ENCODE data around the gene CGNL1. TPM values are rescaled to one million over a fixed set of nuclear protein-coding genes. Genes with fewer than 3 reads are reported as not detected.
A peak's percentile ranks its signal among the peaks of the same experiment; 100 is the strongest.

The CGNL1 gene
- 10 to 100 TPM in 2 of 4 donors, 1 to 10 TPM in 2; 9.6 to 21.3 (median 13.1) TPM for total RNA-seq

- intact Hi-C loops (cut with DNase I), result no loop called here
- TF ChIP-seq POLR2AphosphoS5 (IDR thresholded peaks at IDR 0.05), result no peak
- TF ChIP-seq EP300 (IDR thresholded peaks at IDR 0.05), result no peak
- no peak for TF ChIP-seq POLR2A (IDR thresholded peaks at IDR 0.05; ENCODE audit: low read depth)
- peak within 1 kb of the TSS; percentile 61 to 82 (median 74) for H3K4me3 ChIP-seq
- H3K27ac ChIP-seq (replicated peaks in 1 of 4), result peak within 1 kb of the TSS; percentile 52 to 68 (median 59)
- no peaks in the 10 kb centered on the region for H3K9me3 ChIP-seq
- DNase-seq (ENCODE audit: extremely low spot score), result no peak
- H3K27me3 ChIP-seq, result no peaks in the 10 kb centered on the region
- peaks cover 9 to 22% (median 17%) of the 10 kb centered on the region in 4 donors for H3K4me1 ChIP-seq
- WGBS, result 38% methylated on average over 37 of the region's 76 CpGs
- H3K36me3 ChIP-seq, result no peaks in the 10 kb centered on the region
Measured at GRCh38 chr15:57375827-57376695, at the start of gene CGNL1. Gene CGNL1 (plus strand): TSS chr15:57376505. CDS start chr15:57438000, 61,495 bp downstream.

- intact Hi-C loops (cut with DNase I), result no loop called here
- Histone ChIP-seq H3K36me3 (no peaks in the 10 kb centered on the region), H3K4me1 (peaks cover 0 to 2% (median 0%) of the 10 kb centered on the region in 4 donors), H3K27me3 (peaks cover 0 to 10% (median 0%) of the 10 kb centered on the region in 4 donors), H3K27ac (replicated peaks in 1 of 4) (no peak overlapping the region), H3K4me3 (no peak overlapping the region), H3K9me3 (no peaks in the 10 kb centered on the region)
- TF ChIP-seq POLR2A (IDR thresholded peaks at IDR 0.05; ENCODE audit: low read depth) (no peak), CTCF (IDR thresholded peaks at IDR 0.05) (no peak), EP300 (IDR thresholded peaks at IDR 0.05) (no peak), POLR2AphosphoS5 (IDR thresholded peaks at IDR 0.05) (no peak)
- DNase-seq (ENCODE audit: extremely low spot score), result no peak
- 82% methylated on average over 11 of the region's 11 CpGs for WGBS
Measured at GRCh38 chr15:57327985-57328471, 48.3 kb upstream of the CGNL1 start.

- 88% methylated on average over 8 of the region's 8 CpGs for WGBS
- Histone ChIP-seq H3K4me1 (peaks cover 0 to 2% (median 0%) of the 10 kb centered on the region in 4 donors), H3K4me3 (no peak overlapping the region), H3K9me3 (no peaks in the 10 kb centered on the region), H3K27ac (replicated peaks in 1 of 4) (no peak overlapping the region), H3K27me3 (peaks cover 0 to 10% (median 0%) of the 10 kb centered on the region in 4 donors), H3K36me3 (no peaks in the 10 kb centered on the region)
- intact Hi-C loops (cut with DNase I), result no loop called here
- DNase-seq (ENCODE audit: extremely low spot score), result no peak
- TF ChIP-seq EP300 (IDR thresholded peaks at IDR 0.05), result no peak
- TF ChIP-seq POLR2A (IDR thresholded peaks at IDR 0.05; ENCODE audit: low read depth), result no peak
- no peak for TF ChIP-seq POLR2AphosphoS5 (IDR thresholded peaks at IDR 0.05)
- no peak for TF ChIP-seq CTCF (IDR thresholded peaks at IDR 0.05)
Measured at GRCh38 chr15:57328479-57328878, 47.8 kb upstream of the CGNL1 start.

GRCh38 chr15:57328897-57329296, 47.4 kb upstream of the CGNL1 start:
- peaks cover 0 to 10% (median 0%) of the 10 kb centered on the region in 4 donors for H3K27me3 ChIP-seq
- no peaks in the 10 kb centered on the region for H3K9me3 ChIP-seq
- TF ChIP-seq CTCF (IDR thresholded peaks at IDR 0.05) (no peak), EP300 (IDR thresholded peaks at IDR 0.05) (no peak), POLR2AphosphoS5 (IDR thresholded peaks at IDR 0.05) (no peak), POLR2A (IDR thresholded peaks at IDR 0.05; ENCODE audit: low read depth) (no peak)
- H3K36me3 ChIP-seq, result no peaks in the 10 kb centered on the region
- no peak overlapping the region for H3K27ac ChIP-seq (replicated peaks in 1 of 4)
- intact Hi-C loops (cut with DNase I), result no loop called here
- H3K4me1 ChIP-seq, result peaks cover 0 to under 1% (median 0%) of the 10 kb centered on the region in 4 donors
- WGBS, result 50% methylated on average over 3 of the region's 5 CpGs
- H3K4me3 ChIP-seq, result no peak overlapping the region
- DNase-seq (ENCODE audit: extremely low spot score), result no peak

Data from esophagus muscularis mucosa (tissue), 4 donors.